Activated CD8-positive, alpha-beta memory T cell treated with anti-CD3 and anti-CD28 coated beads, Interleukin-2, amount 50 U/mL, for 4 hours (primary cell): ENCODE results near the gene PRAMEF14.
"Not testable (repeated sequence)": the region's sequence is repeated elsewhere in the genome, so short reads cannot be mapped to it uniquely, and the experiment has no call there.

Experiments
- DNase-seq: peaks from one replicate; pipeline ENCODE4 v3.0.0-alpha.2; 2020

The PRAMEF14 gene, protein sequence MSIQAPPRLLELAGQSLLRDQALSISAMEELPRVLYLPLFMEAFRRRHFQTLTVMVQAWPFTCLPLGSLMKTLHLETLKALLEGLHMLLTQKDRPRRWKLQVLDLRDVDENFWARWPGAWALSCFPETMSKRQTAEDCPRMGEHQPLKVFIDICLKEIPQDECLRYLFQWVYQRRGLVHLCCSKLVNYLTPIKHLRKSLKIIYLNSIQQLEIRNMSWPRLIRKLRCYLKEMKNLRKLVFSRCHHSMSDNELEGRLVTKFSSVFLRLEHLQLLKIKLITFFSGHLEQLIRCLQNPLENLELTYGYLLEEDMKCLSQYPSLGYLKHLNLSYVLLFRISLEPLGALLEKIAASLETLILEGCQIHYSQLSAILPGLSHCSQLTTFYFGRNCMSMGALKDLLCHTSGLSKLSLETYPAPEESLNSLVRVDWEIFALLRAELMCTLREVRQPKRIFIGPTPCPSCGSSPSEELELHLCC

DNA sequence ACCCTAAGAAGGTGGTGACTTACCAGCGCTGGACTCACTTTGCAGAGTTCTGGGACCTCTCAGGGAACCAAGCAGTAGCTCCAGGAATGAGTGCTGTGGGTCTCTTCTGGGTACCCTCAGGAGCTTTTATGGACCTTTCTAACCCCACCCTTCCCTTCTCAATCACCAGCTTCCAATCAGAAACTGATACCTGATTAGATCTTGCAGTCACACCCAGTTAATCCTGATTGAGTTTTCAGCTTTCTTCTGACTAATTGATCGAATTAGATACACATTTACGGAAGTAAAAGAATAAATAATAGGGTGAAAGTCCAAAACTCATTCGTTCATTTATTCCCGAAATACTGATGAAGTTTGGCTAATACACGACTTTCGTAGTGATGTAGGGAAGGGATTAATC lies at the start of gene PRAMEF14:
Gene PRAMEF14, minus strand, starts transcription at position 101 of the 400 bp plus-strand sequence. CDS start 1,820 bp downstream, outside the sequence.
- not testable (repeated sequence) for DNase-seq

DNA sequence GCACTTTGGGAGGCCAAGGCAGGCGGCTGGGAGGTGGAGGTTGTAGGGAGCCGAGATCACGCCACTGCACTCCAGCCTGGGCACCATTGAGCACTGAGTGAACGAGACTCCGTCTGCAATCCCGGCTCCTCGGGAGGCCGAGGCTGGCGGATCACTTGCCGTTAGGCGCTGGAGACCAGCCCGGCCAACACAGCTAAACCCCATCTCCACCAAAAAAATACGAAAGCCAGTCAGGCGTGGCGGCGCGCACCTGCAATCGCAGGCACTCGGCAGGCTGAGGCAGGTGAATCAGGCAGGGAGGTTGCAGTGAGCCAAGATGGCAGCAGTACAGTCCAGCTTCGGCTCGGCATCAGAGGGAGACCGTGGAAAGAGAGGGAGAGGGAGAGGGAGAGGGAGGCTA lies 48.4 kb upstream of the PRAMEF14 start:
- not testable (repeated sequence) for DNase-seq

DNA sequence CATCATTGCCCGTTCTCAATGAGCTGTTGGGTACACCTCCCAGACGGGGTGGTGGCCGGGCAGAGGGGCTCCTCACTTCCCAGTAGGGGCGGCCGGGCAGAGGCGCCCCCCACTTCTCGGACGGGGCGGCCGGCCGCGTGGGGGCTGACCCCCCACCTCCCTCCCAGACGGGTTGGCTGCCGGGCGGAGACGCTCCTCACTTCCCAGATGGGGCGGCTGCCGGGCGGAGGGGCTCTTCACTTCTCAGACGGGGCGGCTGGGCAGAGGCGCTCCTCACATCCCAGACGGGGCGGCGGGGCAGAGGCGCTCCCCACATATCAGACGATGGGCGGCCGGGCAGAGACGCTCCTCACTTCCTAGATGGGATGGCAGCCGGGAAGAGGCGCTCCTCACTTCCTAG lies 47.8 kb upstream of the PRAMEF14 start:
- DNase-seq: not testable (repeated sequence)

DNA sequence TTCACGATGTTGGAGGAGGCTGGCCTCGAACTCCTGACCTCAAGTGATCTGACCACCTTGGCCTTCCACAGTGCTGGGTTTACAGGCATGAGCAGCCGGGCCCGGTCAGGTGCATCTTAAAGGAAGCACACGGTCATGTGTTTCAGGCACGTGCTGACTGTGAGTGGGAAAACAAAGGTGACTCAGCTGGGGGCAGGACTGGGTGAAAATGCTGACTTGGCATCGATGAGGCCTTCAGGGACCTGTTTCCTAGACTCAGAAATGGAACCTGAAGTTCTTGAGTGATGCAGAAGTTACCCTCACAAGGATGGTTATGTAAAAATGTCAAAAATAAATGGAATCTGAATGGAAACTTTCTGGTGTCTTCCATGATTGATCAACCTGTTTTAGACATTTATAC lies 46.1 kb upstream of the PRAMEF14 start:
- DNase-seq: not testable (repeated sequence)

DNA sequence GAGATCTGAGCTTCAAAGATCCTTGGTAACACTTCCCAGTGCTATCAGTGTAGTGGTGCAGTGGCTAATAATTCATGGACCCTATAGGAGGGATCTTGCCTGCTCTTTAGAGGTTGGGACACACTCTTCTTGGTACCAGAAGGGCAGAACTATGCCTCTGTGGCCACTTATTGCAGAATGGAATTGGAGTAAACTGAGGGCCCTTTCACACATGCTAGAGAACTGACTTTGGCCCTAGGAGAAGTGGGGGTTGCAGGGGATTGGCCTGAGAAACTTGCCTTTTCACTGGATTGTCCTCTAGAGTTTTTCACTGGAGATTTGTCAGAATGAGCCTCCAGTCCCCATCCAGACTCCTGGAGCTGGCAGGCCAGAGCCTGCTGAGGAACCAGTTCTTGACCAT lies 42.4 kb upstream of the PRAMEF14 start, which contains the start of gene PRAMEF17:
Gene PRAMEF17, plus strand, starts transcription at position 301 of the 400 bp plus-strand sequence. Its CDS starts 26 bp downstream, at position 327.
- not testable (repeated sequence) for DNase-seq

DNA sequence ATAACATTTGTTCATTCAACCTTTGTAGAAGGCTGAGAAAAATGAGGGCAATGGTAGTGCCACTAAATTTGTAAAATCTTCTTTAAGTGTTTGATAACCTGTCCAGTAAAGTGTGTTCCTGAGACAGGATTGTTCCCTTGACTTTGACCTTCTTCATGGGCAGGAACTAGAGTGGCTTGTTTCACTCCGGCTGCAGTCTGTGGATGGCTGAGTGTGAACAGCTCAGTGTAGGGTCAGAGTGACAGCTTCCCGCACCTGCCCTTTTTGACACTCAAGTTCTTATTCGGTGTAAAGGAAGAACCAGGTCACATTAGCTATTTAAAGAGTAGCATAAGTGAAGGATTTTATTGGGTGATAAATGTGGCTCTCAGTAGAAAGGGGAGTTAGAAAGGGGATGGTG lies 33.4 kb upstream of the PRAMEF14 start:
- not testable (repeated sequence) for DNase-seq

DNA sequence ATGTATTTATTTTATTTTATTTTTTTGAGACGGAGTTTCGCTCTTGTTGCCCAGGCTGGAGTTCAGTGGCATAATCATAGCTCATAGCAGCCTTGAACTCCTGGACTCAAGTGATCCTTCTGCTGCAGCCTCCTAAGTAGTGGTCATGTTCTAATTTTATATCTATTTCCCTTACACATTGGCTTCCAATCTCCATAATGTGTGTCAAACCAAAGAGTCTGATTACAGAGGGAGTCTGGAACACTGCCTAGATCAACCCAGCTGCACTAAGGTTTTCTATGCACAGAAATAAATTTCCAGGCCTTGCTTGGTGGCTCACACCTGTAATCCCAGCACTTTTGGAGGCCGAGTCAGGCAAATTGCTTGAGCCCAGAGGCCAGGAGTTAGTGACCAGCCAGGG lies 32.0 kb upstream of the PRAMEF14 start:
- not testable (repeated sequence) for DNase-seq

DNA sequence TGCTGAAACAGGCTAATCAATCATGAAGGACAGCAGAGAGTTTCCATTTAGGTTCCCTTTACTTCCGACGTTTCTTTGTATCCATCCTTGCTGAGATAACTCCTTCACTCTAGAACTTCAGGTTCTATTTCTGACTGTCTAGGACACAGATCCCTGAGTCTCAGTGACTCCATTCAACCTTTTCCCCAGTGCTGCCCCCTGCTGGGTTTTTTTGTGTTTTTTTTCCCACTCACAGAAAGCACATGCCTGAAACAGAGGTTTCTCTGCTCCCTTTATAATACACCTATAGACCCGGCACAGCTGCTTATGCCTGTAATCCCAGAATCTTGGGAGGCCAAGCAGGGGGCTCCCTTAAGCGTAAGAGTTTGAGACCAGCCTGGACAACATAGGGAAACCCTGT lies 21.6 kb upstream of the PRAMEF14 start:
- not testable (repeated sequence) for DNase-seq

DNA sequence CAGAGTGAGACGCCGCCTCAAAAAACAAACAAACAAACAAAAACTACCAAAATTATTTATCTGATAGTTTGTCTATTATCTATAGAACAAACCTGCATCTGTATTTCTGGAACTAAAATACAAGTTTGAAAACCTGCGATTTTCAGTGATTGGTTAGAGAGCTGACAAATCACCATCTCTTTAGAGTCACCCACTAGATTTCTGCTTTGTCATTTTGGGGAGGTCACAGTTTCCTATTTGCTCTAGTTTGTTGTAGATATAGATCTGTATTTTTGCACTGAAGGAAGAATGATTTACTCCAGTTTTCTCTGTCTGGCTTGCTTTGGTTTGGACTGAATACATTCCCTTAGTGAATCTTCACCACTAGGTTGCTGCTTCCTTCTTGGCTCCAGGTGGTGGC lies 19.6 kb upstream of the PRAMEF14 start:
- not testable (repeated sequence) for DNase-seq

DNA sequence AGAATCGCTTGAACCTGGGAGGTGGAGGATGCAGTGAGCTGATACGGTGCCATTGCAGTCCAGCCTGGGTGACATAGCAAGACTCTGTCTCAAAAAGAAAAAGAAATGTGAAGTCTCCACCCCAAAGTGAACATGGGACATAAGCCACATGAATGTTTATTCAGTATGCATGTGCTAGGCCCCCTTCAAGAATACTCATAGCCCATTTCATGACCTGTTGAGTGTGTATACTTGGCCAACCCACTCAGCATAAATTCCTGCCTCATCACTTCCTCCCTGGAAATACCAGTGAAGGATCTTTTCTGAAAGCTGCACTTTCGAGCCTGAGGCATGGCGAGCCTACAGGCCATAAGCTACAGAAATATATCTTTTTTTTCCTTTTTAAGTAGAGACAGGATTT lies 18.0 kb upstream of the PRAMEF14 start:
- not testable (repeated sequence) for DNase-seq

DNA sequence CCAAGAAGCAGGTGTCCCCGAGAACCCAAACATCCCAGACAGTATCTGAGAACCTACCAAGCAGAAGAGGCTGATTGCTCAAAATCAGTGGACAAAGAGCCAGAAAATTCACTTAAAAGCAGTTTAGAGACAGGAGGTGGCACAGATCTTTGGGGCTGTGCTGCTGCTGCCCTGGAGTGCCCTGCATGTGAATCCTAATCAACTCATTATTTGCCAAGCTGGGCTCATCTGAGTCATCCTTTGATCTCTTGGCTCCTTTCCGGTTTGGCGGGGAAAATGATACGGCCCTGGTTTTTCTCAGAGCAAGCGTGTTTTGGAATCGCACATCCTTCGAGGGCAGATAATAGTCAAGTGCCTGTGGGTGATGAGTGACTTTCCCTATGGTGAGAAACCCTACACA lies 15.4 kb upstream of the PRAMEF14 start:
- not testable (repeated sequence) for DNase-seq

DNA sequence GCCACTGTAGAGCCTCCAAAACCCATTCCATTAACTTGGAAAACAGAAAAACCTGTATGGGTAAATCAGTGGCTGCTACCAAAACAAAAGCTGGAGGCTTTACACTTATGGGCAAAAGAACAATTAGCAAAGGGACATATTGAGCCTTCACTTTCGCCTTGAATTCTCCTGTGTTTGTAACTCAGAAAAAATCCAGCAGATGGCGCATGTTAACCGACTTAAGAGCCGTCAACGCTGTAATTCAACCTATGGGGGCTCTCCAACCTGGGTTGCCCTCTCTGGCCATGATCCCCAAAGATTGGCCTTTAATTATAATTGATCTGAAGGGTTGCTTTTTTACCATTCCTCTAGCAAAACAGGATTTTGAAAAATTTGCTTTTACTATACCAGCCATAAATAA lies 9.8 kb upstream of the PRAMEF14 start:
- DNase-seq: peak; percentile 18

DNA sequence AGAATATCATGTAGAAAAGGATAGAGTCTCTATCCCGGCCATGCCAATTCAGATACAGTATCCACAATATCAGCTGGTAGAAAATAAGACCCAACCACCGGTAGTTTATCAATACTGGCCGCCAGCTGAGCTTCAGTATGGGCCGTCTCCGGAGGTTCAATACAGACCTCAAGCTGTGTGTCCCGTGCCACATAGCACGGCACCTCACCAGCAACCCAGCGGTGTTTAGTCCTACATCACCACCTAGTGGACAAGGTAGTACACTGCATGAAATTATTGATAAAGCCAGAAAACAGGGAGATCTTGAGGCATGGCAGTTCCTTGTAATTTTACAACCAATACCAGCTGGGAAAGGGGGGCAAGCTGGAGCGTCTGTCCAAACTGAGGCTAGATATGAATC lies 7.5 kb upstream of the PRAMEF14 start:
- DNase-seq: not testable (repeated sequence)

DNA sequence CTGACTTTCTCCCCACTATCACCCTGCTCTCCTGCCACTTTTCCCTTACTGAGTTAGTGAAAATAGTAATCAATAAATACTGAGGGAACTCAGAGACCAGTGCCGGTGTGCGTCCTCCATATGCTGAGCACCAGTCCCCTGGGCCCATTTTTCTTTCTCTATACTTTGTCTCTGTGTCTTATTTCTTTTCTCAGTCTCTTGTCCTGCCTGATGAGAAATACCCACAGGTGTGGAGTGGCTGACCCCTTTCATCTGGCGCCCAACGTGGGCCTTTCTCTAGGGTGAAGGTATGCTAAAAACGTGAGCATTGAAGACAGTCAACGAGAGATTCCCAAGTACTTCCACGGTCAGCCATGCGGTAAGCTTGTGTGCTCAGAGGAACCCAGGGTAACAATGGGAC lies 6.5 kb upstream of the PRAMEF14 start:
- not testable (repeated sequence) for DNase-seq

DNA sequence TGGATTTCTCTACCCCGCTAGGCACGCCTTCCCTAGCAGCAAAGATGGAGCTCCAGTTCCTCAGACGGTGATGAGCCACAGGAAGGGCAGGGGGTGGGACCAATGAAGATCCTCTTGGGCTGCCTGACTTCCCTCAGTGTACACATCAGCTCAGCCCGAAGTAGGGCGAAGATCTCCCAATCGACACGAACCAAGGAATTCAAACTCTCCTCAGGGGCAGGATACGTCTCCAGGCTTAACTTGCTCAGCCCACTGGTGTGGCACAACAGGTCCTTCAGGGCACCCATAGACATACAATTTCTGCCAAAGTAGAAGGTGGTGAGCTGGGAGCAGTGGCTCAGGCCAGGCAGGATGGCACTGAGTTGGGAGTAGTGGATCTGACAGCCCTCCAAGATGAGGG lies 4.4 kb downstream of the PRAMEF14 start:
- DNase-seq: not testable (repeated sequence)

DNA sequence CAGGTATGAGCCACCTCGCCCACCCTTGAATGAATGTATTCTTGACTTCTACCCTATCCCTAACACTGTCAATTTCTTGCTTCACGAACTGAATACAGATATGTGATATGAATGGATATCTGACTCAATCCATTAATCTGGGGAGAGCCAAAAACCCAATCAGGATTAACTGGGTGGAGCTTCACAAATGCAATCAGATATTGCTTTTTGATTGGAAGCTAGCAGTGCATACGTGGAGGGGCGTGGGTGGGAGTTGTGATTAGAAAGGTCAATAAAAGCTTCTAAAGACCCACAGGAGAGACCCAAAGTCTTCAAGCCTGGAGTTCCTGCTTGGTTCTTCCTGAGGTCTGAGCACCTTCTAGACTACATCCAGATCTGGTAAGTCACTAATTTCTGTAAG lies 31.7 kb downstream of the PRAMEF14 start, which contains the start of gene PRAMEF15:
Gene PRAMEF15, plus strand, starts transcription at position 301 of the 400 bp plus-strand sequence. CDS start 2,827 bp downstream, outside the sequence.
- DNase-seq: not testable (repeated sequence)

DNA sequence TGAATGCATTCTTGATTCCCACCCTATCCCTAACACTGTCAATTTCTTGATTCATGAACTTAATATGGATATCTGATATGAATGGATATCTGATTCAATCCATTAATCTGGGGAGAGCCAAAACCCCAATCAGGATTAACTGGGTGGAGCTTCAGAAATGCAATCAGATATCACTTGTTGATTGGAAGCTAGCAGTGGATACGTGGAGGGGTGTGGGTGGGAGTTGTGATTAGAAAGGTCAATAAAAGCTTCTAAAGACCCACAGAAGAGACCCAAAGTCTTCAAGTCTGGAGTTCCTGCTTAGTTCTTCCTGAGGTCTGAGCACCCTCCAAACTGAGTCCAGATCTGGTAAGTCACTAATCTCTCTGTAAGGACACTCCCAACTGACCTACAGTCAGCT lies 43.7 kb downstream of the PRAMEF14 start, which contains the start of gene PRAMEF33:
Gene PRAMEF33, plus strand, starts transcription at position 301 of the 400 bp plus-strand sequence. CDS start 2,416 bp downstream, outside the sequence.
- DNase-seq: not testable (repeated sequence)

DNA sequence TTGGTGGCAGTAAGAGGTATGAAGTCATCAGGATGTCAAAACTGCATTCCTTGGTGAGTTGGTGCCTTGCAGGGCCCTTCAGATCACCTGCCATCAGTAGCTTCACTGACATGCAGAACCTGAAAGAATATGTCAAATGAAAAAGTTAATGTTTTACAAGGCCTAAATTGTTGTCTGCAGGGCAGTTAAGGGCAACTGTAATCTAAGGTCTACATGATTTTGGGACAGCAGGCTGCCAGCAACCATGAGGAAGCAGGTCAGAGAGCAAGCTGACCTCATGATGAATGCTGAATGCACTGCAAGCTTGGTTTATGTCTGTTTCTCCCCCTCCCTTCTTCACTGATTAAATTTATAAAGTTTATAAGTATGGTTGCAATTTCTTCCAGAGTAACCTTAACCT lies 44.7 kb downstream of the PRAMEF14 start:
- not testable (repeated sequence) for DNase-seq

DNA sequence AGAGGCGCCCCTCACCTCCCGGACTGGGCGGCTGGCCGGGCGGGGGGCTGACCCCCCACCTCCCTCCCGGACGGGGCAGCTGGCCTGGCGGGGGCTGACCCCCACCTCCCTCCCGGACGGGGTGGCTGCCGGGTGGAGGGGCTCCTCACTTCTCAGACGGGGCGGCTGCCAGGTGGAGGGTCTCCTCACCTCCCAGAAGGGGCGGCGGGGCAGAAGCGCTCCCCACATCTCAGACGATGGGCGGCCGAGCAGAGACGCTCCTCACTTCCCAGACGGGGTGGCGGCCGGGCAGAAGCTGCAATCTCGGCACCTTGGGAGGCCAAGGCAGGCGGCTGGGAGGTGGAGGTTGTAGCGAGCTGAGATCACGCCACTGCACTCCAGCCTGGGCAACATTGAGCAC lies 48.2 kb downstream of the PRAMEF14 start:
- not testable (repeated sequence) for DNase-seq

DNA sequence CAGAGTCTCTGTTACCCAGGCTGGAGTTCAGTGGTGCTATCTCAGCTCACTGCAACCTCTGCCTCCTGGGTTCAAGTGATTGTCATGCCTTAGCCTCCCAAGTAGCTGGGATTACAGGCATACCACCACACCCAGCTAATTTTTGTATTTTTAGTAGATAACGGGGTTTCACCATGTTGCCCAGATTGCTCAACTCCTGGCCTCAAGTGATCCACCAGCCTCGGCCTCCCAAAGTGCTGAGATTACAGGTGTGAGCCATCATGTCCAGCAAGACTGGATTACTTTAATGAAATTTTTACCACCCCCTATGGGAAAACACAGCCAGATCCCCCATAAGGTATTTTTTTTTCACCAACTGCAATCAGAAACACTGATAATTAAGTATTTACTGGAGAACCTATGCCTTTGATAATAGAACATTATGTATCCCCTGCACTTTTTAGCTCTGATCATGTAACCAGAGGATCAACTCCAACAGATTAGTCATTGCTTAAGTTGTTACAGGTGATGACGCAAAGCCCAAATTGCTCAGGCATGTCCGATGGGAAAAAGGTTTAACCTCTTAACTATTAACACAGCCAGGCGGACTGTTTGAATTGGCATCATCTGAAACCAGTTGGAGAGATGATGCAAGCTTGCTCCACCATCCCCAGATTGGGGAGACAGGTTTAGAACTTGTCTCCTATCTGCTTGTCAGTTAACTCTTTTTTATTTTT lies 49.6 kb downstream of the PRAMEF14 start:
- DNase-seq: not testable (repeated sequence)
